Ishikawa (cell line): ENCODE measurements around the gene ADRB2.

ENCODE experiments used
- EP300 ChIP-seq: IDR thresholded peaks from 2 replicates; pipeline ENCODE4 v1.6.1; 2012; ENCODE audit warnings: borderline replicate concordance
- REST ChIP-seq: IDR thresholded peaks from 2 replicates; pipeline ENCODE4 v1.6.1; 2012; ENCODE audit warnings: low read depth, mild to moderate bottlenecking
- TAF1 ChIP-seq: IDR thresholded peaks from 2 replicates; pipeline ENCODE4 v1.6.1; 2012; ENCODE audit warnings: low read depth, mild to moderate bottlenecking
- USF1 ChIP-seq: IDR thresholded peaks from 2 replicates; pipeline ENCODE4 v1.6.1; 2012
- YY1 ChIP-seq: IDR thresholded peaks from 2 replicates; pipeline ENCODE4 v1.6.1; 2012; ENCODE audit warnings: low read depth

- TF ChIP-seq YY1 (no peak), TAF1 (no peak), REST (no peak), EP300 (no peak), USF1 (no peak)
These were observed 33.7 kb upstream of the ADRB2 start for GRCh38 chr5:148792744-148793143.
